GM12878 (cell line): ENCODE data around the gene GDNF. TPM values are rescaled to one million over a fixed set of nuclear protein-coding genes. Genes with fewer than 3 reads are reported as not detected.

ENCODE experiments used
- ATAC-seq: fragments of 200-7000 bp; cut with Tn5 transposase; 3 replicates; pipeline ENCODE4 v1.9.1; 2020; ENCODE audit warnings: mild to moderate bottlenecking, moderate library complexity
- BruUV-seq: library from RNA; stranded (reverse); fragments of 400-500 nt; replicated peaks from 2 replicates; lab custom pipeline; 2021; lab: Mats Ljungman, UMichigan
- CTCF ChIA-PET: fragments of 300-600 bp; sonication (Branson Sonifier 250); formaldehyde crosslinking; extraction: SDS; loops from one replicate; lab custom pipeline; 2021; ENCODE audit warnings: inconsistent platforms; lab: Yijun Ruan, JAX
- POLR2A ChIA-PET: fragments of 350-600 bp; formaldehyde crosslinking; extraction: SDS; loops from one replicate; lab custom pipeline; 2021; ENCODE audit warnings: inconsistent platforms; lab: Charles Lee
- RAD21 ChIA-PET: fragments of 300-600 bp; sonication (Branson Sonifier 250); formaldehyde crosslinking; loops from one replicate; lab custom pipeline; 2023; ENCODE audit warnings: antibody characterized with exemption; ENCODE audit not compliant: unreplicated experiment; lab: Charles Lee
- SMC1A ChIA-PET: fragments of 300-600 bp; sonication (Branson Sonifier 250); formaldehyde crosslinking; loops from one replicate; lab custom pipeline; 2023; ENCODE audit not compliant: unreplicated experiment, uncharacterized antibody; lab: Charles Lee
- DNase-seq: peaks from one replicate; pipeline ENCODE4 v3.0.0-alpha.2; 2011; ENCODE audit warnings: low read depth, low spot score
- FAIRE-seq: peaks from 3 replicates; lab custom pipeline; 2011; peaks lifted over from hg19 to GRCh38; lab: Jason Lieb, UNC
- H2AFZ ChIP-seq: 2 replicates; pipeline ENCODE4 v1.6.0; 2011; ENCODE audit warnings: low read depth, low read length, control low read depth; ENCODE audit not compliant: control insufficient read depth
- H3K27ac ChIP-seq: 2 replicates; pipeline ENCODE4 v1.5.1; 2011; ENCODE audit warnings: control low read depth; ENCODE audit not compliant: control insufficient read depth, insufficient read depth
- H3K27me3 ChIP-seq, 2 experiments: replicated peaks in 1 of 2; 2 replicates each; pipeline versions ENCODE4 v1.6.0 to v1.6.1; 2011; ENCODE audit warnings: low read length in 1 of 2; ENCODE audit not compliant: control insufficient read depth in 2 of 2, insufficient read depth in 2 of 2
- H3K36me3 ChIP-seq, 2 experiments: 2 replicates each; pipeline ENCODE4 v1.5.1; 2011; ENCODE audit warnings: low read length in 1 of 2; ENCODE audit not compliant: control insufficient read depth in 2 of 2, insufficient read depth in 2 of 2
- H3K4me1 ChIP-seq: 2 replicates; pipeline ENCODE4 v1.6.1; 2011; ENCODE audit warnings: mild to moderate bottlenecking, low read length, moderate library complexity, mixed read lengths; ENCODE audit not compliant: control insufficient read depth, insufficient read depth
- H3K4me2 ChIP-seq: 2 replicates; pipeline ENCODE4 v1.6.0; 2011; ENCODE audit warnings: control low read depth; ENCODE audit not compliant: control insufficient read depth, insufficient read depth
- H3K4me3 ChIP-seq: fragments of 200-600 bp; sonication (generic); 2 replicates; pipeline ENCODE4 v1.5.1; 2016
- H3K79me2 ChIP-seq: 2 replicates; pipeline ENCODE4 v1.6.0; 2011; ENCODE audit warnings: low read length; ENCODE audit not compliant: control insufficient read depth, insufficient read depth
- H3K9ac ChIP-seq: 2 replicates; pipeline ENCODE4 v1.8.0; 2011; ENCODE audit warnings: low read length, control low read depth, mixed read lengths; ENCODE audit not compliant: control insufficient read depth, insufficient read depth
- H3K9me3 ChIP-seq: replicated peaks from 3 replicates; pipeline ENCODE4 v1.5.1; 2011; ENCODE audit warnings: mild to moderate bottlenecking, low read length; ENCODE audit not compliant: control insufficient read depth, insufficient read depth
- H4K20me1 ChIP-seq: 2 replicates; pipeline ENCODE4 v1.6.0; 2011; ENCODE audit not compliant: control insufficient read depth, insufficient read depth
- BRCA1 ChIP-seq: IDR thresholded peaks from 2 replicates; pipeline ENCODE4 v1.6.1; 2011; ENCODE audit warnings: low read depth, low read length, improper control_type of control experiment
- CHD4 ChIP-seq: fragments of 200-600 bp; sonication (generic); IDR thresholded peaks from 2 replicates; pipeline ENCODE4 v1.6.1; 2016; ENCODE audit warnings: mild to moderate bottlenecking
- EED ChIP-seq: sonication (generic); IDR thresholded peaks from 2 replicates; pipeline ENCODE4 v1.6.1; 2016; ENCODE audit warnings: antibody characterized with exemption, low read depth
- HDAC6 ChIP-seq: fragments of 200-600 bp; sonication (generic); IDR thresholded peaks from one replicate; pipeline ENCODE4 v1.8.0; 2017; ENCODE audit warnings: antibody characterized with exemption; ENCODE audit not compliant: unreplicated experiment
- HDGF ChIP-seq: fragments of 450-650 bp; IDR thresholded peaks from 2 replicates; pipeline ENCODE4 v1.6.1; 2016; ENCODE audit warnings: antibody characterized with exemption
- IRF3 ChIP-seq: fragments of 450-650 bp; IDR thresholded peaks from 2 replicates; pipeline ENCODE4 v1.6.1; 2014; ENCODE audit warnings: mild to moderate bottlenecking
- LARP7 ChIP-seq: fragments of 450-650 bp; IDR thresholded peaks from 2 replicates; pipeline ENCODE4 v1.6.1; 2017; ENCODE audit warnings: mild to moderate bottlenecking
- POLR2AphosphoS5 ChIP-seq: IDR thresholded peaks from 2 replicates; pipeline ENCODE4 v1.6.1; 2011; ENCODE audit warnings: mild to moderate bottlenecking, low read length, inconsistent platforms
- TBL1XR1 ChIP-seq: IDR thresholded peaks from 2 replicates; pipeline ENCODE4 v1.6.1; 2012; ENCODE audit warnings: low read depth, low read length, improper control_type of control experiment
- TCF3 ChIP-seq: IDR thresholded peaks from 2 replicates; pipeline ENCODE4 v1.6.1; 2012; ENCODE audit warnings: low read depth, mild to moderate bottlenecking, low read length, borderline replicate concordance; ENCODE audit not compliant: insufficient read depth
- YY1 ChIP-seq: IDR thresholded peaks from 2 replicates; pipeline ENCODE4 v1.6.1; 2011; ENCODE audit warnings: low read depth, mild to moderate bottlenecking, low read length
- ZNF217 ChIP-seq: fragments of 450-650 bp; IDR thresholded peaks from 2 replicates; pipeline ENCODE4 v1.6.1; 2017; ENCODE audit warnings: antibody characterized with exemption, mild to moderate bottlenecking
- WGBS: methylation state at CpG from one replicate; pipeline ENCODE4 v1.1.6; 2016; ENCODE audit warnings: low lambda C conversion rate; ENCODE audit not compliant: insufficient replicate concordance, insufficient coverage; ENCODE audit errors: missing lambda C conversion rate; 5-methylcytosine and 5-hydroxymethylcytosine counted together
- in situ Hi-C: fragments of 300-500 bp; cut with MboI; formaldehyde crosslinking; loops from 9 replicates; pipeline ENCODE4 v1.14.3; 2018; ENCODE audit warnings: mixed read lengths
- intact Hi-C: fragments of 100-400 bp; cut with micrococcal nuclease; formaldehyde crosslinking; loops from one replicate; pipeline ENCODE4 v1.14.2; 2022; ENCODE audit not compliant: unreplicated experiment
- polyA plus RNA-seq, 11 experiments: library from polyadenylated mRNA; depleted of rRNA in 4 of 11; unstranded in 6 of 11; stranded (reverse) in 5 of 11; fragments of >200 nt; fragmentation: Nextera tagmentation in 4 of 11; fragmentation: Illumina TruSeq in 1 of 11; extraction: Ambion mirVana in 4 of 11; extraction: Trizol in 1 of 11; gene quantifications; 1 replicate in 1 of 11; 2 replicates in 10 of 11; pipeline versions ENCODE4 v1.2.1 to v1.2.3, GENCODE V29; 2011 to 2016; ENCODE audit warnings: inconsistent platforms in 2 of 11, missing spikeins in 2 of 11, low read depth in 1 of 11
- total RNA-seq, 4 experiments: library from RNA; depleted of rRNA in 3 of 4; stranded (reverse); fragments of >200 nt in 3 of 4; fragmentation: Illumina TruSeq in 1 of 4; extraction: Trizol in 1 of 4; gene quantifications; 2 replicates each; pipeline versions ENCODE4 v1.2.1 to v1.2.3, GENCODE V29; 2013 to 2021
- TF ChIP-seq, protein P1 (sequence below): fragments of 450-650 bp; IDR thresholded peaks from 2 replicates; pipeline ENCODE4 v1.6.1; 2017; ENCODE audit warnings: antibody characterized with exemption, mild to moderate bottlenecking, moderate library complexity
- TF ChIP-seq, protein P2 (sequence below), 3 experiments: IDR thresholded peaks in 2 of 3; conservative IDR thresholded peaks in 1 of 3; 2 replicates each; pipeline ENCODE4 v1.5.1; 2011; ENCODE audit warnings: low read depth in 3 of 3, low read length in 3 of 3, mild to moderate bottlenecking in 3 of 3, control low read depth in 2 of 3, moderate library complexity in 2 of 3, inconsistent platforms in 1 of 3, mixed read lengths in 1 of 3; ENCODE audit not compliant: control insufficient read depth in 2 of 3, insufficient read depth in 1 of 3; ENCODE audit errors: extremely low read depth in 1 of 3
- TF ChIP-seq, protein P3 (sequence below): IDR thresholded peaks from 2 replicates; pipeline ENCODE4 v1.6.1; 2012; ENCODE audit warnings: low read depth, low read length, improper control_type of control experiment
- TF ChIP-seq, protein P4 (sequence below): IDR thresholded peaks from 2 replicates; pipeline ENCODE4 v1.6.1; 2011; ENCODE audit warnings: borderline replicate concordance, low read depth, mild to moderate bottlenecking, moderate library complexity, low read length; ENCODE audit not compliant: insufficient read depth, poor library complexity, severe bottlenecking

The GDNF gene
- total and polyA plus RNA-seq, 10 of the 15 experiments (the other 5 are each of a cell fraction or from before 2014, with no cell fraction given) = not detected

GRCh38 chr5:37786862-37787519 is 52.9 kb downstream of the GDNF start:
- no peak overlapping the region for H3K4me2 ChIP-seq
- H3K9ac ChIP-seq = no peak overlapping the region
- H3K79me2 ChIP-seq = no peaks in the 10 kb centered on the region
- intact Hi-C loops = no loop called here
- H3K36me3 ChIP-seq = no peaks in the 10 kb centered on the region
- no peak overlapping the region for H3K27ac ChIP-seq
- no peaks in the 10 kb centered on the region; the same call in 2 of the 3 replicates for H3K9me3 ChIP-seq
- no peak overlapping the region for H2AFZ ChIP-seq
- 71% methylated on average over 5 of the region's 5 CpGs for WGBS
- ChIA-PET POLR2A (no interaction called here), RAD21 (no interaction called here), CTCF (interaction anchor here (1.0 kb wide), 1 partner anchor 12 kb away, joined by 3 read pairs; no protein-coding TSS in a partner anchor), SMC1A (no interaction called here)
- no peak overlapping the region for H3K4me3 ChIP-seq
- in situ Hi-C loops = no loop called here
- no TSS peak for BruUV-seq
- no peaks in the 10 kb centered on the region for H4K20me1 ChIP-seq
- TF ChIP-seq HDAC6 (no peak), TCF3 (no peak), BRCA1 (no peak), ZNF217 (no peak), IRF3 (no peak), EED (no peak), POLR2AphosphoS5 (no peak), LARP7 (no peak), CHD4 (no peak), HDGF (no peak), TBL1XR1 (no peak), YY1 (no peak)
- TF ChIP-seq, protein P1, sequence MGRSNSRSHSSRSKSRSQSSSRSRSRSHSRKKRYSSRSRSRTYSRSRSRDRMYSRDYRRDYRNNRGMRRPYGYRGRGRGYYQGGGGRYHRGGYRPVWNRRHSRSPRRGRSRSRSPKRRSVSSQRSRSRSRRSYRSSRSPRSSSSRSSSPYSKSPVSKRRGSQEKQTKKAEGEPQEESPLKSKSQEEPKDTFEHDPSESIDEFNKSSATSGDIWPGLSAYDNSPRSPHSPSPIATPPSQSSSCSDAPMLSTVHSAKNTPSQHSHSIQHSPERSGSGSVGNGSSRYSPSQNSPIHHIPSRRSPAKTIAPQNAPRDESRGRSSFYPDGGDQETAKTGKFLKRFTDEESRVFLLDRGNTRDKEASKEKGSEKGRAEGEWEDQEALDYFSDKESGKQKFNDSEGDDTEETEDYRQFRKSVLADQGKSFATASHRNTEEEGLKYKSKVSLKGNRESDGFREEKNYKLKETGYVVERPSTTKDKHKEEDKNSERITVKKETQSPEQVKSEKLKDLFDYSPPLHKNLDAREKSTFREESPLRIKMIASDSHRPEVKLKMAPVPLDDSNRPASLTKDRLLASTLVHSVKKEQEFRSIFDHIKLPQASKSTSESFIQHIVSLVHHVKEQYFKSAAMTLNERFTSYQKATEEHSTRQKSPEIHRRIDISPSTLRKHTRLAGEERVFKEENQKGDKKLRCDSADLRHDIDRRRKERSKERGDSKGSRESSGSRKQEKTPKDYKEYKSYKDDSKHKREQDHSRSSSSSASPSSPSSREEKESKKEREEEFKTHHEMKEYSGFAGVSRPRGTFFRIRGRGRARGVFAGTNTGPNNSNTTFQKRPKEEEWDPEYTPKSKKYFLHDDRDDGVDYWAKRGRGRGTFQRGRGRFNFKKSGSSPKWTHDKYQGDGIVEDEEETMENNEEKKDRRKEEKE = no peak
- TF ChIP-seq, protein P2, sequence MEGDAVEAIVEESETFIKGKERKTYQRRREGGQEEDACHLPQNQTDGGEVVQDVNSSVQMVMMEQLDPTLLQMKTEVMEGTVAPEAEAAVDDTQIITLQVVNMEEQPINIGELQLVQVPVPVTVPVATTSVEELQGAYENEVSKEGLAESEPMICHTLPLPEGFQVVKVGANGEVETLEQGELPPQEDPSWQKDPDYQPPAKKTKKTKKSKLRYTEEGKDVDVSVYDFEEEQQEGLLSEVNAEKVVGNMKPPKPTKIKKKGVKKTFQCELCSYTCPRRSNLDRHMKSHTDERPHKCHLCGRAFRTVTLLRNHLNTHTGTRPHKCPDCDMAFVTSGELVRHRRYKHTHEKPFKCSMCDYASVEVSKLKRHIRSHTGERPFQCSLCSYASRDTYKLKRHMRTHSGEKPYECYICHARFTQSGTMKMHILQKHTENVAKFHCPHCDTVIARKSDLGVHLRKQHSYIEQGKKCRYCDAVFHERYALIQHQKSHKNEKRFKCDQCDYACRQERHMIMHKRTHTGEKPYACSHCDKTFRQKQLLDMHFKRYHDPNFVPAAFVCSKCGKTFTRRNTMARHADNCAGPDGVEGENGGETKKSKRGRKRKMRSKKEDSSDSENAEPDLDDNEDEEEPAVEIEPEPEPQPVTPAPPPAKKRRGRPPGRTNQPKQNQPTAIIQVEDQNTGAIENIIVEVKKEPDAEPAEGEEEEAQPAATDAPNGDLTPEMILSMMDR (IDR thresholded peaks at IDR 0.05 in 2 of 3, conservative IDR thresholded peaks at IDR 0.05 in 1 of 3; ENCODE audit: control insufficient read depth in 2 of 3, extremely low read depth in 1 of 3, insufficient read depth in 1 of 3, low read depth in 3 of 3, low read length in 3 of 3) = no peak
- TF ChIP-seq, protein P3, sequence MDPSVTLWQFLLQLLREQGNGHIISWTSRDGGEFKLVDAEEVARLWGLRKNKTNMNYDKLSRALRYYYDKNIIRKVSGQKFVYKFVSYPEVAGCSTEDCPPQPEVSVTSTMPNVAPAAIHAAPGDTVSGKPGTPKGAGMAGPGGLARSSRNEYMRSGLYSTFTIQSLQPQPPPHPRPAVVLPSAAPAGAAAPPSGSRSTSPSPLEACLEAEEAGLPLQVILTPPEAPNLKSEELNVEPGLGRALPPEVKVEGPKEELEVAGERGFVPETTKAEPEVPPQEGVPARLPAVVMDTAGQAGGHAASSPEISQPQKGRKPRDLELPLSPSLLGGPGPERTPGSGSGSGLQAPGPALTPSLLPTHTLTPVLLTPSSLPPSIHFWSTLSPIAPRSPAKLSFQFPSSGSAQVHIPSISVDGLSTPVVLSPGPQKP = no peak
- TF ChIP-seq, protein P4, sequence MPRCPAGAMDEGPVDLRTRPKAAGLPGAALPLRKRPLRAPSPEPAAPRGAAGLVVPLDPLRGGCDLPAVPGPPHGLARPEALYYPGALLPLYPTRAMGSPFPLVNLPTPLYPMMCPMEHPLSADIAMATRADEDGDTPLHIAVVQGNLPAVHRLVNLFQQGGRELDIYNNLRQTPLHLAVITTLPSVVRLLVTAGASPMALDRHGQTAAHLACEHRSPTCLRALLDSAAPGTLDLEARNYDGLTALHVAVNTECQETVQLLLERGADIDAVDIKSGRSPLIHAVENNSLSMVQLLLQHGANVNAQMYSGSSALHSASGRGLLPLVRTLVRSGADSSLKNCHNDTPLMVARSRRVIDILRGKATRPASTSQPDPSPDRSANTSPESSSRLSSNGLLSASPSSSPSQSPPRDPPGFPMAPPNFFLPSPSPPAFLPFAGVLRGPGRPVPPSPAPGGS = no peak
- H3K4me1 ChIP-seq = no peaks in the 10 kb centered on the region
- H3K27me3 ChIP-seq = no peaks in the 10 kb centered on the region
- DNase-seq (no peak), FAIRE-seq (no peak), ATAC-seq (no peak)
